Measurements from ENCODE around the gene IGSF21. TPM values are rescaled to one million over a fixed set of nuclear protein-coding genes. Genes with fewer than 3 reads are reported as not detected.

The IGSF21 gene
- total RNA-seq, 1 donor from 2014 or later = 0.94 TPM

- H3K27me3 Mint-ChIP-seq = peaks cover 42% of the 10 kb centered on the region
- TF ChIP-seq CTCF (conservative IDR thresholded peaks at IDR 0.05) = no peak
Observed at GRCh38 chr1:18384059-18384458, 276.5 kb downstream of the IGSF21 start.

GRCh38 chr1:18384471-18384870, 276.9 kb downstream of the IGSF21 start:
- no peak for DNase-seq (ENCODE audit: extremely low spot score, unreplicated experiment)
- no peak for TF ChIP-seq CTCF (conservative IDR thresholded peaks at IDR 0.05)
- Mint-ChIP-seq H3K4me3 (peak overlapping the region; percentile 37), H3K27me3 (peaks cover 42% of the 10 kb centered on the region), H3K4me1 (ENCODE audit: unreplicated experiment) (peaks cover 16% of the 10 kb centered on the region), H3K27ac (peak overlapping the region; percentile 23), H3K36me3 (peaks cover 5% of the 10 kb centered on the region), H3K9me3 (peaks cover 14% of the 10 kb centered on the region)

More at GRCh38 chr1:18384059-18384458, 276.5 kb downstream of the IGSF21 start:
- peaks cover 16% of the 10 kb centered on the region for H3K9me3 Mint-ChIP-seq
- H3K36me3 Mint-ChIP-seq = peaks cover 5% of the 10 kb centered on the region
- no peak for DNase-seq (ENCODE audit: extremely low spot score, unreplicated experiment)
- H3K4me1 Mint-ChIP-seq (ENCODE audit: unreplicated experiment) = peaks cover 16% of the 10 kb centered on the region
- no peak overlapping the region for H3K4me3 Mint-ChIP-seq
- no peak overlapping the region for H3K27ac Mint-ChIP-seq

- Mint-ChIP-seq H3K36me3 (peaks cover 5% of the 10 kb centered on the region), H3K4me3 (peak overlapping the region; percentile 37), H3K27ac (peak overlapping the region; percentile 23), H3K9me3 (peaks cover 8% of the 10 kb centered on the region), H3K4me1 (ENCODE audit: unreplicated experiment) (peaks cover 16% of the 10 kb centered on the region), H3K27me3 (peaks cover 40% of the 10 kb centered on the region)
- TF ChIP-seq CTCF (conservative IDR thresholded peaks at IDR 0.05) = no peak
- DNase-seq (ENCODE audit: extremely low spot score, unreplicated experiment) = no peak
Observed at GRCh38 chr1:18385239-18385790, 277.7 kb downstream of the IGSF21 start.

- Mint-ChIP-seq H3K27me3 (peaks cover 31% of the 10 kb centered on the region), H3K4me3 (no peak overlapping the region), H3K9me3 (no peaks in the 10 kb centered on the region), H3K4me1 (ENCODE audit: unreplicated experiment) (peaks cover 16% of the 10 kb centered on the region), H3K36me3 (peaks cover 1% of the 10 kb centered on the region), H3K27ac (no peak overlapping the region)
- no peak for DNase-seq (ENCODE audit: extremely low spot score, unreplicated experiment)
- no peak for TF ChIP-seq CTCF (conservative IDR thresholded peaks at IDR 0.05)
Observed at GRCh38 chr1:18386591-18386990, 279.0 kb downstream of the IGSF21 start.

- TF ChIP-seq CTCF (conservative IDR thresholded peaks at IDR 0.05) = no peak
- DNase-seq (ENCODE audit: extremely low spot score, unreplicated experiment) = no peak
- Mint-ChIP-seq H3K27ac (no peak overlapping the region), H3K36me3 (no peaks in the 10 kb centered on the region), H3K4me1 (ENCODE audit: unreplicated experiment) (peaks cover 16% of the 10 kb centered on the region), H3K9me3 (no peaks in the 10 kb centered on the region), H3K4me3 (no peak overlapping the region), H3K27me3 (peaks cover 26% of the 10 kb centered on the region)
Observed at GRCh38 chr1:18387307-18387706, 279.7 kb downstream of the IGSF21 start.
